HG03460 (cell line): ENCODE results near the gene SYNE4.
"Not testable (repeated sequence)": the region's sequence is repeated elsewhere in the genome, so short reads cannot be mapped to it uniquely, and the experiment has no call there.

Experiments
- ATAC-seq: cut with Tn5 transposase; IDR thresholded peaks from one replicate; pipeline ENCODE4 v1.9.1; 2021; ENCODE audit not compliant: unreplicated experiment

SYNE4 gene

GRCh38 chr19:36008336-36008978, at the start of gene SYNE4:
Gene SYNE4 (minus strand): TSS chr19:36008813. CDS start chr19:36008681, 132 bp downstream.
- ATAC-seq: no peak

DNA sequence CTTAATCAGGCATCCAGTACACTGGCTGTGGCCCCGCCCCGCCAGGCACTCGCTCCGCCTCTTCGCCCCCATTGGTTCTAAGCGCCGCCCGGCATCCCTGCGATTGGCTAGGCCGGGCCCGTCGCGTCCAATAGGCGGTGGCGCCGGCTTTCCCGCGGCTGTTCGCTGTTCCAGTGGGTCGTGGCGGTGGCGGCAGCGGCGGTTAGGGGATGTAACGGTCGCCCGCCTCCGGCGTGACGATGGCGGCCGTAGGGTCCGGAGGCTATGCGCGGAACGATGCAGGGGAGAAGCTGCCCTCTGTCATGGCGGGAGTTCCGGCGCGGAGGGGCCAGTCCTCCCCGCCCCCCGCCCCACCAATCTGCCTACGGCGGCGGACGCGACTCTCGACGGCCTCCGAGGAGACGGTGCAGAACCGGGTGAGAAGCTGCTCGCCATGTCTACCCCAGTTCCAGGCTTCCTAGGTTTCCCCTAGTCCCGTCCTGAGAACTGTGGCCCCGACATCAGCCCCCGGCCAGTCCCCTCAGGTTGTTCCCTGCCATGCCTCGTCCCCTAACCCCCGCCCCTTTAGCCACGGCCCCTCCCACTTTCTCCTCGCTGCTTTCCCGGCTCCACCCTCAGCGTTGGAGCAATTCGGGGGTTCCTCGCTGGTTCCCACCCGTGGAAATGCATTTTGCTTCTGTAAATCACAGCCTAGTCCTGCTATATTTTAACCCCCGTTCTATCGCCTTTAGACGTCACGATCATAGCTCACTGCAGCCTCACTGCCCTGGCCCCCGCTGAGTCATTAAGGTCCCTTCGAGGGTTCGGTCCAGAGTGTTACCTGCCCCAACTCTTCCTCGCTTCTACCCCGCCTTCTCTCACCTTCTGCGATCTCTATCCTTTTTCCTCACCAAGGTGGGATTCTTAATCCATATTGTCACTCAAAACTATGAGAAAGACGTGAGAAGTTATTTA, 46.4 kb upstream of the SYNE4 start, which contains the start of gene WDR62:
Gene WDR62 (plus strand): TSS at position 165 of the 954 bp plus-strand sequence. CDS start 75 bp downstream, at position 240.
- ATAC-seq: peak; percentile 61

DNA sequence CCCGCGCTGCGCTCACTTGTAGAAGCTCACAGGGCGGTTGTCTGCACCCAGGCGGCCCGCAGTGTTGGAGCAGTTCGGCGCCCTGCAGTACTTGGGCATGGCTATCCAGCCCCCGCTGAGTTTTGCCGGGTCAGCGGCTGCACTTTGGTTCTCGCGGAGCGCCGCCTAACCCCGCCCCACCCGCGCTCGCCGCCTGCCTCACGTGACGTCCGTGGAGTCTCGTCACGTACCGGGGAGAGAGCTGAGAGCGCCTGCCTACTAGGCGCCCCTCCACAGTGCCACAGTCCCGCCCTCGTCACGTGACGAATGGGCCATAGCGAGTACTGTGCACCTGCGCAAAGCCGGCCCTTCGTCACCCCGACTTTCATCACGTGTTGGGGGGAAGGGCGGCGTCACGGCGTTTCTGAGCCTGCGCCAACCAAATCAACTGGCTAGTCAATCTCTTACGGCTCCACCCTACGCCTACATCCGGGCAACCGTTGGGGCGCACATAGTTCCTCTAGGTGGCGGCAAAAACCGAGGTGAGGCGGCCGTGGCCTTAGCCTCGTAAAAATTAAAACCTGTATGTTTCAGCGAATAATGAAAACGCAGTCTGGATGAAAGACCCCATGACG, 45.6 kb upstream of the SYNE4 start, which contains the start of gene THAP8:
Gene THAP8 (minus strand): TSS at position 167 of the 614 bp plus-strand sequence. CDS start 68 bp downstream, at position 99.
- peak; percentile 80 for ATAC-seq

DNA sequence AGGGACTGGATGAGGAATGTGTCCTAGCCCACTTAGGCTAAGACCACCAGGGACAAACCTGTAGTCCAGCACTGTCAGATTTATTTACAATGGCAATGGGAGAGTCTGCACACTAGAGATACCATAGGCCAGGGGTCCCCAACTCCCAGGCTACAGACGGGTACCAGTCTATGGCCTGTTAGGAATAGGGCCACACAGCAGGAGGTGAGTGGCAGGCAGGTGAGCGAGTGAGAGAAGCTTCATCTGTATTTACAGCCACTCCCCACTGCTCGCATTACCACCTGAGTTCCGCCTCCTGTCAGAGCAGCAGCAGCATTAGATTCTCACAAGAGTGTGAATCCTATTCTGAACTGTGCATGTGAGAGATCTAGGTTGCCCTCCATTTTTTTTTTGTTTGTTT, 43.0 kb upstream of the SYNE4 start:
- no peak for ATAC-seq

DNA sequence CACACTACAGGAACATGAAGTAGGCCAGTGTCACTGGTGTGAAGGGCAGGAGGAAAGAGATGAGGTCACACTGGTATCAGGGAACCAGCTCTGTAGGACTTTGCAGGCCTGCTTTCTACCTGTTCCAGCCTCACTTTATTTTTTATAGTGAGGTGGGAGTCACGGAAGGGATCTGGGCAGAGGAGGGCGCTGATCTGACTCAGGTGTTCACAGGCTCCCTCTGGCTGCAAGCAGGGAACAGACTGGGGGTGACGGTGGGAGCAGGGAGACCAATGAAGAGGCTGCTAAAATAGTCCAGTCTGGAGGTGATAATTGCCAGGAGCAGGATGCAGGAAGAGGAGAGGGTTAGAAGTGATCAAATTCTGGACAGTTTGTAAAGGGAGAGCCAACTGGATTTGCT, 42.6 kb upstream of the SYNE4 start:
- ATAC-seq: no peak

- ATAC-seq: no peak
Observed at GRCh38 chr19:36049080-36049698, 40.6 kb upstream of the SYNE4 start.

DNA sequence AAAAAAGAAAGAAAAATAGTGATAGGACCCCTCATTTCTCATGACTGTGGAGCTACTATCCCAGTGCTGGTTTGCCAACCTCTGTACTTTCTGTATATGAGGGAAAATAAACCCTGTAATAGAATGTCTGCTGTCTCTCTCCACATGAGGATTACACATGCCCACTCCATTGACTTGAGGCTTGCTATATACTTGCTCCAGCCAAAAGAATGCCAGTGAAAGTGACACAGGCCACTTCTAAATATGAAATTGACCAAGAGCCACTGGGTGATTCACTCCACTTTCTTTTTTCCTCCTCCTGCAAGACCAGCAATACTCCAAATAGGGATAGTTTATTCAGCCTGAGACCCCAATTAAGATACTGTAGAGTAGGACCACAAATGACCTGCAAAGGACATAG, 39.2 kb upstream of the SYNE4 start:
- ATAC-seq: no peak

DNA sequence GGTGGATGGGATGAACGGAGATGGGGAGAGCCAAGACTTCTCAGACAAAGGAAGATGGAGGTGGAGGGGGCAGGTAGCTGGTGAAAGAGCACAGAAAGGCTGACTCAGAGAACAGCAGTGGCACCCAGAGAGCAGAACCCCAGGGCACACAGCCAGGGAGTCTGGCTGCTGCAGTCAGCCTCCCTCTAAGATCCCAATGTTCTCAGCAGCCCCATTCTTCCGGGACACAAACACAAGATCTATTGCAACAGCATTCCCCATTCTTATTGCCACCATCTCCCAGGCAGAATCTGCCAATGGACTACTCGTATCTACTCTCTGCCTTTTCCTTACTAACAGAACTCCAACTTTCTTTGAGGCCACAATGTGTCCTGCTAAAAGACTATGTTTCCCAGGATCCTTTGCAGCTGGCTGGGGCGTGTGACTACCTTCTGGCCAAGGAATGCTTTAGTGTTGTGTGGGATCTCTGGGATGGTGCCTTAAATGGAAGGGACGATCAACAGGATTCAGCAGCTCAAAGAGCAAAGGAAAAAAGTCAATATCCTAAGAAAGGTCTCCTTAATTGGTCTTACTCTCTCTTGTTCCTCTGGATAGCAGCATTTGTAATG, 37.9 kb upstream of the SYNE4 start:
- no peak for ATAC-seq

- ATAC-seq: no peak
Observed at GRCh38 chr19:36043952-36044351, 35.3 kb upstream of the SYNE4 start.

- ATAC-seq: no peak
Observed at GRCh38 chr19:36041831-36042230, 33.2 kb upstream of the SYNE4 start.

DNA sequence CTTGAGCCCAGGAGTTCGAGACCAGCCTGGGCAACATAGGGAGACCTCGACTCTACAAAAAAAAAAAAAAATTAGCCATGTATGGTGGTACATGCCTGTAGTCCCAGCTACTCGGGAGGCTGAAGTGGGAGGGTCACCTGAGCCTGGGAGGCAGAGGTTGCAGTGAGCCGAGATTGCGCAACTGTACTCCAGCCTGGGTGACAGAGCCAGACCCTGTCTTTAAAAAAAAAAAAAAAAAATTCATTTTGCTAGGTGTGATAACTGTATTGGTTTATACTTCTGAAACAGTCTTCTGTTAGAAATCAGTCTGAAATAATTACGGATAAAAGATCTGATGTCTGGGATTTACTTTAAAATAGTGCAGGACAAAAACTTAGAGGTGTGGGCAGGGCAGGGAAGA, 32.5 kb upstream of the SYNE4 start:
- not testable (repeated sequence) for ATAC-seq

GRCh38 chr19:36040495-36040894, 31.9 kb upstream of the SYNE4 start:
- no peak for ATAC-seq

DNA sequence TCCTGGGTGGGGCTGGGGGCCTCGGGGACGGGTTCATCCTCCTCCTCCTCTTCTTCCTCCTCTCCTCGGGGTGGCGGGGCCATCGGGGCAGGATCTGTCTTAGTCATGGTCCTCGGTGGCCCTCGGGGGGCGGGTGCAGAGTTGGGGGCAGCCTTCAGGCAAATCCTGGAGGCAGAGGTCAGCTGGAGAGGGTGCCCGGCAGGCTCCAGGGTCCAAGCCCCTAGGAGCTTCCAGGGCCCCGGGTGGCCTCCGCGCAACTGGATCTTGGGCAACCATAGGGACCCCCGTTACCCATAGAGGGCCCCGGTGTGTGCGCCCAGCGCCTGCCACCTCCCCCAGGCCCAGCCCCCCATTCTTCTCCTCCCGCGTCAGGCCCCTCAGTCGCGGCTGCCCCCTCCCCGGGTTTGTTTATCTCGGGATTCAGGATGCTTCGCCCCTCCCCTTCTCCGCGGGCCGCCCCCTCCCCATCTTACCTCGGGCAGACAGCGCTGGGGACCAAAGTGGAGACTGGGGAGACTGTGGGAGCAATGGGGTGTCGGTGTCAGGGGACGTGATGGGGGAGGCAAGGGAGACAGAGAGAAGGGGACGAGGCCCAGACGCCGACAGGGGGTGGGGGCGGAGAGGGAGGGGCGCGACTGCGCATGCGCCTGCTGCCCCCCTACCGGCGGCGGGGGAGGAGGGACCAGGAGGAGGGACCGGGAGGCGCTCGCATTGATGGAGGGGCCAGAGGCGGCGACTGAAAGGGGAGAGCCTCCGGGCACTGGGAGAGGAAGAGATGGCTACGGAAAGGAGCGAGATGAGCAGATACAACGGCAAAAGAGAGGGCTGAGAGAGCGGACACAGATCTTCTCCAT, 23.9 kb upstream of the SYNE4 start, which contains the start of gene CLIP3:
Gene CLIP3 (minus strand): TSS at position 623 of the 854 bp plus-strand sequence. CDS start 516 bp downstream, at position 107.
- no peak for ATAC-seq

DNA sequence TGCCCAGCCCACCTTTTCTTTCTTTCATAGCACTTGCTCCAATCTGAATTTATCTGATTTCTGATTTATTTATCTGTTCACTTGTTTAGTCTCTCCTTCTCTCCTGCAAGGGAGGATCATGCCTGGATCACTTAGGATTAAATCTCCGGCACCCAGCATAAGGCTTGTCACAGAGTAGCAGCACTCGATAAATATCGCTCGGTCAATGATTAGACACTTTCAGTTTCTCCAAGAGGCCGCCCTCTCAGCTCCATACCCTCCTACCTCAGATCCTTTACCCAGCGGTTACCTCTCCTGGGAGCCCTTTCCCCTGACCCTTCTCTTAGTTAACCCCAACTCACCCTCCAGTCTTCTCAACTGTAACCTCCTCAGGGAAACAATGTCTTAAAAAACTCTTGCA, 22.7 kb upstream of the SYNE4 start:
- no peak for ATAC-seq

DNA sequence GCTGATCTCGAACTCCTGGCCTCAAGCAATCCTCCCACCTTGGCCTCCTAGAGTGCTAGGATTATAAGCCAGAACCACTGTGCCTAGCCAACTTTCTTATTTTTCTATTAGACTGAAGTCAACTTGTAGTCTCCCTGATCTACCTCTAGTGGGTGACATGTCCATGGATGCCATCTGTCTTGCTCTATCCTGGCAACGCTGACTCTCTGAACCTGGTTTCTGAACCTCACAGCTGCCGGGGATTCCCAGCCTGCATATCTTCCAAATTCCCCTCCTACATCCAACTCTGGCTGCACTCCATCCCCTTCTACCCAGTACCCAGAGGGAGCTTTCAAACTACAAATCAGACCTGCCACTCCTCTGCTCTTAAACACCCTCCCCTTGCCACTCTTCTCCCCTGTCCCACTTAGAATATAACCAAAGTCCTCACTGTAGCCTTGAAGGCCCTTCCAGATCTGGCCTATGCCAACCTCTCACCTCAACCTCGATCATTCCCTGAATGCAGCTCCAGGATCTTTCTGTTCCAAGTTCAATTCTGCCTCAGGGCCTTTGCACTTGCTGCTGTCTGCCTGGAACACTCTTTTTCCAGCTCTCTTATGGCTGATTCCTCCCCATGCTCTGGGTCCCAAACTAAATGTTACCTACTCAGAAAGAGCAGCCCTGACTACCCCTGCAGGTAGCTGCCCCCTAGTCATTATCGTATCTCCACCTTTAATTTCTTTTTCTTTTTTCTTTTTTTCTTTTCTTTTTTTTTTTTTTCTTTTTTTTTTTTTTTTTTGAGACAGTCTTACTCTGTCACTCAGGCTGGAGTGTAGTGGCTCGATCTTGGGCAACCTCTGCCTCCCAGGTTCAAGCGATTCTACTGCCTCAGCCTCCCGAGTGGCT, 21.9 kb upstream of the SYNE4 start:
- ATAC-seq: no peak

DNA sequence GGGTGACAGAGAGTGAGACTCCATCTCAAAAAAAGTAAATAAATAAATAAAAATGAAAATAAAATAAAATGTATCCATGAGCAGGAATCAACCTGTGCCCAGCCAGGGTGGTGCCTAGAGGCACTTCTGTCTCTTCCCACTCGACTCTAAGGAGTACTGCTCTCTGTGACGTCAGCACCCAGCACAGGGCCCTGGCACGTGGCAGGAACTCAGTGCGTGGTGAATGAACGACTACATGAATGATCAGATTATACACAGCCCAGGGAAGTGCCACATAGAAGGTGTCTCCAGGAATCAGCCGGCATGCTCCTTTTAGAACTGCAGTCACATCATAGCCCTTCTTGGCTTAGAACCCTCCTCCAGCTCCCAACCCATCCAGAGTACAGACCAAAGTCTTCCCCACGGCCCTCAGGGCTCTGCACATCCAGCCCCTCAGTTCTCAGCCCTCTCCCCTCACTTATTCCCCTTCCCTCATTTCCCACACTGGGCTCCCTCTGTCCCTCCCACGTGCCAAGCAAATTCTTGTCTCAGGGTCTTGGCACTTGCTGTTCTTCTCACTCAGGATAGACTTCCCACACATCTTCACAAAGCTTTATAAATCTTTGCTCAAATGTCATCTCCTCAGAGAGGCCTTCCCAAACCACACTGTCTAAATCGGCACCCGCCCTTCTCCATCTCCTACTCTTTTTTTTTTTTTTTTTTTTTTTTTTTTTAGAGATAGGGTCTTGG, 19.9 kb upstream of the SYNE4 start:
- no peak for ATAC-seq

GRCh38 chr19:36027696-36028095, 19.1 kb upstream of the SYNE4 start:
- ATAC-seq: no peak
